Activated CD4-positive, alpha-beta memory T cell treated with anti-CD3 and anti-CD28 coated beads, Interleukin-2, amount 10 ng/mL, durations not matched to agents 7 days and 5 days (primary cell): ENCODE data around the gene ESRRA. TPM values are rescaled to one million over a fixed set of nuclear protein-coding genes. Genes with fewer than 3 reads are reported as not detected.
"Not testable (repeated sequence)": the region's sequence is repeated elsewhere in the genome, so short reads cannot be mapped to it uniquely, and the experiment has no call there.

ENCODE experiments used
- CTCF ChIA-PET: fragments of 350-600 bp; sonication (Branson Sonifier 250); formaldehyde crosslinking; loops from one replicate; lab custom pipeline; 2021; ENCODE audit warnings: antibody characterized with exemption, inconsistent platforms; lab: Charles Lee
- POLR2A ChIA-PET: fragments of 350-600 bp; sonication (Branson Sonifier 250); formaldehyde crosslinking; loops from one replicate; lab custom pipeline; 2021; ENCODE audit warnings: antibody characterized with exemption; lab: Charles Lee
- DNase-seq: peaks from one replicate; pipeline ENCODE4 v3.0.0-alpha.2; 2020
- H3K27ac Mint-ChIP-seq: one replicate; pipeline ENCODE4 v1.8.0; 2021; ENCODE audit warnings: mild to moderate bottlenecking, mixed read lengths
- H3K27me3 Mint-ChIP-seq: one replicate; pipeline ENCODE4 v1.8.0; 2021; ENCODE audit warnings: mixed read lengths
- H3K36me3 Mint-ChIP-seq: one replicate; pipeline ENCODE4 v1.8.0; 2021; ENCODE audit warnings: low read depth, mixed read lengths
- H3K4me1 Mint-ChIP-seq: one replicate; pipeline ENCODE4 v1.8.0; 2021; ENCODE audit warnings: mixed read lengths
- H3K4me3 Mint-ChIP-seq: one replicate; pipeline ENCODE4 v1.8.0; 2021; ENCODE audit warnings: mild to moderate bottlenecking, mixed read lengths
- H3K9me3 Mint-ChIP-seq: one replicate; pipeline ENCODE4 v1.8.0; 2021; ENCODE audit warnings: mixed read lengths
- total RNA-seq, 2 experiments: library from RNA; stranded (reverse); gene quantifications; one replicate each; pipeline ENCODE4 v1.2.3, GENCODE V29; 2021

Gene ESRRA
- total RNA-seq, 2 experiments from 2014 or later, result 38.5 to 42.2 TPM

GRCh38 chr11:64318766-64319761, 13.7 kb downstream of the ESRRA start:
- H3K36me3 Mint-ChIP-seq, result peaks cover 46% of the 10 kb centered on the region
- peak overlapping the region; percentile 96 for H3K27ac Mint-ChIP-seq
- no peaks in the 10 kb centered on the region for H3K9me3 Mint-ChIP-seq
- POLR2A ChIA-PET, result interaction anchor here (0.6 to 5.0 kb wide), 8 partner anchors 11 to 433 kb away, joined by 3 to 104 read pairs (median 32); partner anchors contain the start of genes CCDC88B, ESRRA, FERMT3 and RPS6KA4
- H3K4me3 Mint-ChIP-seq, result peak overlapping the region; percentile 91
- peaks cover 49% of the 10 kb centered on the region for H3K4me1 Mint-ChIP-seq
- H3K27me3 Mint-ChIP-seq, result no peaks in the 10 kb centered on the region
- DNase-seq, result no peak
- CTCF ChIA-PET, result interaction anchor here (0.6 to 5.7 kb wide), 6 partner anchors 12 to 131 kb away, joined by 3 to 157 read pairs (median 48); partner anchors contain the start of genes CCDC88B, ESRRA and RPS6KA4

GRCh38 chr11:64320556-64320955, 15.2 kb downstream of the ESRRA start:
- Mint-ChIP-seq H3K4me1 (peaks cover 40% of the 10 kb centered on the region), H3K4me3 (no peak overlapping the region), H3K27me3 (no peaks in the 10 kb centered on the region), H3K36me3 (peaks cover 36% of the 10 kb centered on the region), H3K9me3 (no peaks in the 10 kb centered on the region), H3K27ac (peak overlapping the region; percentile 89)
- ChIA-PET POLR2A (interaction anchor here (4.8 to 5.0 kb wide), 2 partner anchors 10 to 14 kb away, joined by 68 to 104 read pairs; partner anchors contain the start of gene ESRRA), CTCF (interaction anchor here (5.7 kb wide), 1 partner anchor 11 kb away, joined by 157 read pairs; no protein-coding TSS in a partner anchor)
- DNase-seq, result no peak

- peaks cover 40% of the 10 kb centered on the region for H3K4me1 Mint-ChIP-seq
- ChIA-PET POLR2A (interaction anchor here (4.8 kb wide), 1 partner anchor 9 kb away, joined by 104 read pairs; no protein-coding TSS in a partner anchor), CTCF (interaction anchor here (1.4 kb wide), 1 partner anchor 11 kb away, joined by 4 read pairs; no protein-coding TSS in a partner anchor)
- no peak for DNase-seq
- H3K4me3 Mint-ChIP-seq, result no peak overlapping the region
- no peaks in the 10 kb centered on the region for H3K9me3 Mint-ChIP-seq
- no peaks in the 10 kb centered on the region for H3K27me3 Mint-ChIP-seq
- H3K27ac Mint-ChIP-seq, result peak overlapping the region; percentile 34
- peaks cover 36% of the 10 kb centered on the region for H3K36me3 Mint-ChIP-seq
Measured at GRCh38 chr11:64321026-64321425, 15.7 kb downstream of the ESRRA start.

- DNase-seq, result no peak
- Mint-ChIP-seq H3K4me1 (peaks cover 36% of the 10 kb centered on the region), H3K27me3 (no peaks in the 10 kb centered on the region), H3K4me3 (no peak overlapping the region), H3K36me3 (peaks cover 33% of the 10 kb centered on the region), H3K27ac (no peak overlapping the region), H3K9me3 (no peaks in the 10 kb centered on the region)
- ChIA-PET CTCF (interaction anchor here (1.4 kb wide), 1 partner anchor 10 kb away, joined by 4 read pairs; no protein-coding TSS in a partner anchor), POLR2A (no interaction called here)
Measured at GRCh38 chr11:64321533-64321932, 16.2 kb downstream of the ESRRA start.

- no peak for DNase-seq
- H3K27me3 Mint-ChIP-seq, result no peaks in the 10 kb centered on the region
- peaks cover 22% of the 10 kb centered on the region for H3K36me3 Mint-ChIP-seq
- ChIA-PET CTCF (interaction anchor here (0.6 to 2.0 kb wide), 2 partner anchors 9 to 103 kb away, joined by 3 to 8 read pairs; no protein-coding TSS in a partner anchor), POLR2A (interaction anchor here (0.8 to 1.6 kb wide), 4 partner anchors 9 to 54 kb away, joined by 3 to 5 read pairs (median 3); no protein-coding TSS in a partner anchor)
- no peak overlapping the region for H3K4me3 Mint-ChIP-seq
- H3K4me1 Mint-ChIP-seq, result peaks cover 27% of the 10 kb centered on the region
- no peak overlapping the region for H3K27ac Mint-ChIP-seq
- no peaks in the 10 kb centered on the region for H3K9me3 Mint-ChIP-seq
Measured at GRCh38 chr11:64322925-64323260, 17.6 kb downstream of the ESRRA start.

- Mint-ChIP-seq H3K9me3 (no peaks in the 10 kb centered on the region), H3K4me1 (peaks cover 24% of the 10 kb centered on the region), H3K36me3 (peaks cover 18% of the 10 kb centered on the region), H3K27me3 (no peaks in the 10 kb centered on the region), H3K4me3 (no peak overlapping the region), H3K27ac (no peak overlapping the region)
- CTCF ChIA-PET, result interaction anchor here (0.6 to 2.0 kb wide), 2 partner anchors 8 to 102 kb away, joined by 3 to 8 read pairs; no protein-coding TSS in a partner anchor
- POLR2A ChIA-PET, result interaction anchor here (0.8 to 1.6 kb wide), 4 partner anchors 8 to 54 kb away, joined by 3 to 5 read pairs (median 3); no protein-coding TSS in a partner anchor
- no peak for DNase-seq
Measured at GRCh38 chr11:64323373-64323772, 18.0 kb downstream of the ESRRA start.

GRCh38 chr11:64323984-64324383, 18.7 kb downstream of the ESRRA start:
- Mint-ChIP-seq H3K4me1 (peaks cover 22% of the 10 kb centered on the region), H3K36me3 (peaks cover 16% of the 10 kb centered on the region)
- CTCF ChIA-PET, result interaction anchor here (2.0 kb wide), 1 partner anchor 8 kb away, joined by 8 read pairs; no protein-coding TSS in a partner anchor
- not testable (repeated sequence) for DNase-seq, H3K27ac Mint-ChIP-seq, H3K4me3 Mint-ChIP-seq, H3K9me3 Mint-ChIP-seq, H3K27me3 Mint-ChIP-seq
- POLR2A ChIA-PET, result interaction anchor here (0.8 to 1.6 kb wide), 3 partner anchors 8 to 55 kb away, joined by 3 to 5 read pairs (median 3); no protein-coding TSS in a partner anchor

- POLR2A ChIA-PET, result no interaction called here
Measured at GRCh38 chr11:64324692-64325469, 19.6 kb downstream of the ESRRA start.

GRCh38 chr11:64327375-64327774, 22.1 kb downstream of the ESRRA start:
- no peaks in the 10 kb centered on the region for H3K27me3 Mint-ChIP-seq
- CTCF ChIA-PET, result interaction anchor here (1.2 to 1.3 kb wide), 3 partner anchors 9 to 29 kb away, joined by 3 to 6 read pairs (median 4); partner anchors contain the start of genes PRDX5 and TRMT112
- DNase-seq, result no peak
- no peak overlapping the region for H3K4me3 Mint-ChIP-seq
- no peaks in the 10 kb centered on the region for H3K36me3 Mint-ChIP-seq
- POLR2A ChIA-PET, result interaction anchor here (7.5 kb wide), 1 partner anchor 9 kb away, joined by 104 read pairs; the partner anchor contains the start of genes PRDX5 and TRMT112
- no peak overlapping the region for H3K27ac Mint-ChIP-seq
- no peaks in the 10 kb centered on the region for H3K9me3 Mint-ChIP-seq
- peaks cover 24% of the 10 kb centered on the region for H3K4me1 Mint-ChIP-seq

More at GRCh38 chr11:64324692-64325469, 19.6 kb downstream of the ESRRA start:
- H3K27ac Mint-ChIP-seq, result no peak overlapping the region
- no peak for DNase-seq
- CTCF ChIA-PET, result no interaction called here
- no peaks in the 10 kb centered on the region for H3K9me3 Mint-ChIP-seq
- H3K4me1 Mint-ChIP-seq, result peaks cover 17% of the 10 kb centered on the region
- H3K27me3 Mint-ChIP-seq, result no peaks in the 10 kb centered on the region
- H3K36me3 Mint-ChIP-seq, result peaks cover 15% of the 10 kb centered on the region
- H3K4me3 Mint-ChIP-seq, result no peak overlapping the region

- POLR2A ChIA-PET, result interaction anchor here (7.5 kb wide), 1 partner anchor 10 kb away, joined by 104 read pairs; the partner anchor contains the start of genes PRDX5 and TRMT112
- peaks cover 26% of the 10 kb centered on the region for H3K4me1 Mint-ChIP-seq
- no peaks in the 10 kb centered on the region for H3K36me3 Mint-ChIP-seq
- no peak overlapping the region for H3K27ac Mint-ChIP-seq
- CTCF ChIA-PET, result interaction anchor here (0.7 to 1.3 kb wide), 5 partner anchors 10 to 63 kb away, joined by 3 to 6 read pairs (median 3); partner anchors contain the start of genes PRDX5 and TRMT112
- no peak for DNase-seq
- no peak overlapping the region for H3K4me3 Mint-ChIP-seq
- no peaks in the 10 kb centered on the region for H3K9me3 Mint-ChIP-seq
- no peaks in the 10 kb centered on the region for H3K27me3 Mint-ChIP-seq
Measured at GRCh38 chr11:64327993-64328392, 22.7 kb downstream of the ESRRA start.

GRCh38 chr11:64330888-64331287, 25.6 kb downstream of the ESRRA start:
- no peak for DNase-seq
- H3K4me3 Mint-ChIP-seq, result no peak overlapping the region

More at GRCh38 chr11:64330888-64331287, 25.6 kb downstream of the ESRRA start:
- peaks cover 14% of the 10 kb centered on the region for H3K36me3 Mint-ChIP-seq
- peaks cover 39% of the 10 kb centered on the region for H3K4me1 Mint-ChIP-seq
- no peak overlapping the region for H3K27ac Mint-ChIP-seq
- no peaks in the 10 kb centered on the region for H3K27me3 Mint-ChIP-seq
- no peaks in the 10 kb centered on the region for H3K9me3 Mint-ChIP-seq
- ChIA-PET CTCF (interaction anchor here (0.8 to 5.9 kb wide), 19 partner anchors 8 to 430 kb away, joined by 3 to 157 read pairs (median 5); partner anchors contain the start of genes CCDC88B, ESRRA, FERMT3 and FKBP2), POLR2A (interaction anchor here (0.7 to 7.5 kb wide), 9 partner anchors 10 to 126 kb away, joined by 3 to 104 read pairs (median 4); partner anchors contain the start of genes CCDC88B, ESRRA, PRDX5 and TRMT112)
